ACC112 (cell line): Measurements from ENCODE around the gene EIF4G1.

Experiments
- H2AFZ ChIP-seq: fragments of 200-600 bp; sonication (generic); one replicate; pipeline ENCODE4 v1.6.0; 2017; ENCODE audit warnings: antibody characterized with exemption, low read length; ENCODE audit not compliant: unreplicated experiment
- H3K27ac ChIP-seq: fragments of 200-600 bp; sonication (generic); 2 replicates; pipeline ENCODE4 v1.5.1; 2014; ENCODE audit warnings: low read depth, mild to moderate bottlenecking, antibody characterized with exemption, low read length, moderate library complexity
- H3K27me3 ChIP-seq: fragments of 200-600 bp; sonication (generic); 2 replicates; pipeline ENCODE4 v1.6.1; 2014; ENCODE audit warnings: mild to moderate bottlenecking, antibody characterized with exemption, low read length, moderate library complexity, mixed read lengths; ENCODE audit not compliant: insufficient read depth
- H3K36me3 ChIP-seq: fragments of 200-600 bp; sonication (generic); 2 replicates; pipeline ENCODE4 v1.6.1; 2016; ENCODE audit warnings: mild to moderate bottlenecking, antibody characterized with exemption, low read length, moderate library complexity, mixed read lengths; ENCODE audit not compliant: insufficient read depth
- H3K4me1 ChIP-seq: fragments of 200-600 bp; sonication (generic); one replicate; pipeline ENCODE4 v1.6.1; 2016; ENCODE audit warnings: low read length, mixed read lengths; ENCODE audit not compliant: insufficient read depth, unreplicated experiment, control insufficient read depth
- H3K4me3 ChIP-seq: fragments of 200-600 bp; sonication (generic); 2 replicates; pipeline ENCODE4 v1.5.1; 2014; ENCODE audit warnings: mild to moderate bottlenecking, low read depth, low read length
- H3K79me2 ChIP-seq: fragments of 200-600 bp; sonication (generic); one replicate; pipeline ENCODE4 v1.6.0; 2016; ENCODE audit warnings: low read length; ENCODE audit not compliant: control insufficient read depth, unreplicated experiment, insufficient read depth

EIF4G1 gene

DNA sequence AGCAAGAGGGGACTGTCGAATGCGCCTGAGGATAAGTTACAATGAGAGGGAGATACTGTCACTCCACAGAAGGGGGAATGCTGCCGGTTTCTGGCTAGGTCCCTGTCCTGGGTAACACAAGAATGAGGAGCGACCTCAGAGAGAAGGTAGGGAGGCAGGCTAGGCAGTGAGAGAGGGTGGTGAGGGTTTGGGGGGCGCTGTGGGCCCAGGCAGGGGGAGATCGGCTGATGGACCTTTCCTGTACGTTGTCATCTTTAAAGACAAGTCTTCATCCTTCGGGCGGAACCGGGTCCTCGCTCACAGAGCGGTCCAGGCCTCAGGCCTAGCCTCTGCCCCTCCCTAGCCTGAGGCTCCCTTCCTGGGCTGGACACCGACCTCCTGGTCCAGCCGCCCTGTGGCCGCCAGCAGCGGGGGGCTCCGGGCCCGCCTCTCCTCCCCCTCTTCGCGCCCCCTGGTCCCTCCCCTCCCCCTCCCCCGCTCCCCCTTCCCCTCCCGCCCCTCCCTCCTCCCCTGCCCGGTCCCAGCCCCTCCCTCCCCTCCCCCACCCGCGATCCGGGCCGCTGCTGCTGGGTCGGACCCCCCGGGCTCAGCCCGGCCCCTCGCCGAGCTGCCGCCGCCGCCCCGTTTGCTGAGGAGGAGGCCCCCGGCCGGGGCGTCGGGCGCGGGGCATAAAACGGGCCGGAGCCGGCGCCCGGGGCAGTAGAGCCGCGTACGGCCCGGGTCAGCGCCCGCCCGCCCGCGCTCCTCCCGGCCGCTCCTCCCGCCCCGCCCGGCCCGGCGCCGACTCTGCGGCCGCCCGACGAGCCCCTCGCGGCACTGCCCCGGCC is 65.2 kb downstream of the EIF4G1 start, which contains the start of gene CHRD:
CHRD (plus strand) TSS at position 697 of the 827 bp plus-strand sequence. CDS start 265 bp downstream, outside the sequence.
- H2AFZ ChIP-seq, result no peak within 1 kb of the TSS
- H3K27me3 ChIP-seq, result peaks cover 62% of the 10 kb centered on the region
- H3K4me3 ChIP-seq, result peak within 1 kb of the TSS; percentile 69
- H3K36me3 ChIP-seq, result no peaks in the 10 kb centered on the region
- no peaks in the 10 kb centered on the region for H3K4me1 ChIP-seq
- H3K27ac ChIP-seq, result no peak within 1 kb of the TSS
- H3K79me2 ChIP-seq, result no peaks in the 10 kb centered on the region

DNA sequence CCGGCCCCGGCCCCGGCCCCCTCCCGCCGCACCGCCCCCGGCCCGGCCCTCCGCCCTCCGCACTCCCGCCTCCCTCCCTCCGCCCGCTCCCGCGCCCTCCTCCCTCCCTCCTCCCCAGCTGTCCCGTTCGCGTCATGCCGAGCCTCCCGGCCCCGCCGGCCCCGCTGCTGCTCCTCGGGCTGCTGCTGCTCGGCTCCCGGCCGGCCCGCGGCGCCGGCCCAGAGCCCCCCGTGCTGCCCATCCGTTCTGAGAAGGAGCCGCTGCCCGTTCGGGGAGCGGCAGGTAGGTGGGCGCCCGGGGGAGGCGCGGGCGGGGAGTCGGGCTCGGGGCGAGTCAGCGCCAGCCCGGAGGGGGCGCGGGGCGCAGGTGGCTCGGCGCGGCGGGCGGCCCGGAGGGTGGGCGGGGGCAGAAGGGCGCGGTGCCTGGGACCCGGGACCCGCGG is 65.8 kb downstream of the EIF4G1 start:
- Histone ChIP-seq H3K27me3 (peaks cover 60% of the 10 kb centered on the region), H3K4me3 (peak overlapping the region; percentile 69; the same call in 1 of the 2 replicates), H3K27ac (no peak overlapping the region), H3K4me1 (no peaks in the 10 kb centered on the region), H3K36me3 (no peaks in the 10 kb centered on the region), H2AFZ (no peak overlapping the region), H3K79me2 (no peaks in the 10 kb centered on the region)

GRCh38 chr3:184380627-184381260 is 66.3 kb downstream of the EIF4G1 start:
- H3K27ac ChIP-seq, result no peak overlapping the region
- peak overlapping the region; percentile 69 for H3K4me3 ChIP-seq
- H3K79me2 ChIP-seq, result no peaks in the 10 kb centered on the region
- no peaks in the 10 kb centered on the region for H3K36me3 ChIP-seq
- no peak overlapping the region for H2AFZ ChIP-seq
- no peaks in the 10 kb centered on the region for H3K4me1 ChIP-seq
- H3K27me3 ChIP-seq, result peaks cover 54% of the 10 kb centered on the region

DNA sequence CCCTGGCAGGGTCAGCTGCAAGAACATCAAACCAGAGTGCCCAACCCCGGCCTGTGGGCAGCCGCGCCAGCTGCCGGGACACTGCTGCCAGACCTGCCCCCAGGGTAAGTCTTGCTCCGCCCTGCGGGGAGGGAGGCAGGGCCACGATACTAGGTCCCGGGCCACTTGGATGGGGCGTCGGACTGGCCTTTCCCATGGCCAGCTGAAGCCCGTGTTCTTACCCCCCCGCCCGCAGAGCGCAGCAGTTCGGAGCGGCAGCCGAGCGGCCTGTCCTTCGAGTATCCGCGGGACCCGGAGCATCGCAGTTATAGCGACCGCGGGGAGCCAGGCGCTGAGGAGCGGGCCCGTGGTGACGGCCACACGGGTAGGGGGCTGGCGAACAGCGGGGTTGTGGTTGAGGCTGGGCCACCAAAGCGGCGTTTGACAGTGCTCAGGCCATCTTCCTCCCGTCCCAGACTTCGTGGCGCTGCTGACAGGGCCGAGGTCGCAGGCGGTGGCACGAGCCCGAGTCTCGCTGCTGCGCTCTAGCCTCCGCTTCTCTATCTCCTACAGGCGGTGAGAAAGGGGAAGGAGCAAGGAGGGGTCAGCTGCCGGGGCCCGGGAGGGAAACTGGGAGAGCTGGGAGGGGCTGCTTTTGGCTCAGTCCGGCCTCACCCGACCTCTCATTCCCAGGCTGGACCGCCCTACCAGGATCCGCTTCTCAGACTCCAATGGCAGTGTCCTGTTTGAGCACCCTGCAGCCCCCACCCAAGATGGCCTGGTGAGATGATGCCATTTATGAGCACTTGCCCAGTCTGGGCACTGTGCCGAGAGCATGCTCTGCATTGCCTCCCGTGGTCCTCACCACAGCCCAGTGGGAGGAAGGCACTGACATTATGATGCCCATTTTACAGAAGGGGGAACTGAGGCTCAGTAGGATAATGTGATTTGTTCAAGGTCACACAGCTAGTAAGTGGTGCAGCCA is 67.1 kb downstream of the EIF4G1 start:
- Histone ChIP-seq H3K27ac (no peak overlapping the region), H3K27me3 (peaks cover 47% of the 10 kb centered on the region), H2AFZ (no peak overlapping the region), H3K79me2 (no peaks in the 10 kb centered on the region), H3K36me3 (no peaks in the 10 kb centered on the region), H3K4me3 (no peak overlapping the region), H3K4me1 (no peaks in the 10 kb centered on the region)

GRCh38 chr3:184382326-184383032 is 68.1 kb downstream of the EIF4G1 start:
- Histone ChIP-seq H3K36me3 (no peaks in the 10 kb centered on the region), H3K27me3 (peaks cover 42% of the 10 kb centered on the region), H3K4me1 (no peaks in the 10 kb centered on the region), H2AFZ (no peak overlapping the region), H3K4me3 (no peak overlapping the region), H3K27ac (no peak overlapping the region), H3K79me2 (no peaks in the 10 kb centered on the region)

DNA sequence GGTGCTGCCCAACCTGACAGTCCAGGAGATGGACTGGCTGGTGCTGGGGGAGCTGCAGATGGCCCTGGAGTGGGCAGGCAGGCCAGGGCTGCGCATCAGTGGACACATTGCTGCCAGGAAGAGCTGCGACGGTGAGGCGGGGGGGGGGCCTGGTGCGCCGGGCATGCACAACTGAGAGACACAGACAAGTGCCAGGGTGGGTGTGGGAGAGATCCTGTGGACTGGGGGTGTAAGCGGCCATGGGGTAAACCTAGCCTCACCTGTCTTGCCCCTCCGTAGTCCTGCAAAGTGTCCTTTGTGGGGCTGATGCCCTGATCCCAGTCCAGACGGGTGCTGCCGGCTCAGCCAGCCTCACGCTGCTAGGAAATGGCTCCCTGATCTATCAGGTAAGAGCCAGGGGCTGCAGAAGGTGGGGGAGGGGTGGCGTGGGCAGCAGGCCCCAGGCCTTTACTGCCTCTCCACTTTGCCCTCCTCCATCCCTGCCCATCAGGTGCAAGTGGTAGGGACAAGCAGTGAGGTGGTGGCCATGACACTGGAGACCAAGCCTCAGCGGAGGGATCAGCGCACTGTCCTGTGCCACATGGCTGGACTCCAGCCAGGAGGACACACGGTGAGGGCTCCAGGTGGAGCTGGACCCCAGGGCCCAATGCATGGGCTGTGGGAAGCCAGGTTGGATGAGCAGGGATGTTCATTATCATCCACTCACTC is 68.8 kb downstream of the EIF4G1 start:
- Histone ChIP-seq H3K36me3 (no peaks in the 10 kb centered on the region), H2AFZ (no peak overlapping the region), H3K4me1 (no peaks in the 10 kb centered on the region), H3K79me2 (no peaks in the 10 kb centered on the region), H3K27me3 (peaks cover 35% of the 10 kb centered on the region), H3K27ac (no peak overlapping the region), H3K4me3 (no peak overlapping the region)

- Histone ChIP-seq H2AFZ (no peak overlapping the region), H3K36me3 (no peaks in the 10 kb centered on the region), H3K4me1 (no peaks in the 10 kb centered on the region), H3K27me3 (peaks cover 23% of the 10 kb centered on the region), H3K27ac (no peak overlapping the region), H3K4me3 (no peak overlapping the region), H3K79me2 (no peaks in the 10 kb centered on the region)
Measured at GRCh38 chr3:184384342-184384741, 69.9 kb downstream of the EIF4G1 start.
